Progenitor cell of endocrine pancreas (in vitro differentiated cells): ENCODE measurements around the gene WIZ. TPM values are rescaled to one million over a fixed set of nuclear protein-coding genes. Genes with fewer than 3 reads are reported as not detected.

Experiments used
- DNase-seq: peaks from one replicate; pipeline ENCODE4 v3.0.0; 2021; ENCODE audit warnings: low spot score; ENCODE audit not compliant: unreplicated experiment
- H3K27ac Mint-ChIP-seq: 2 replicates; pipeline ENCODE4 v1.8.0; 2021; ENCODE audit warnings: mild to moderate bottlenecking, moderate library complexity, mixed read lengths
- H3K27me3 Mint-ChIP-seq: 2 replicates; pipeline ENCODE4 v1.8.0; 2021; ENCODE audit warnings: mixed read lengths
- H3K36me3 Mint-ChIP-seq: 2 replicates; pipeline ENCODE4 v1.8.0; 2022; ENCODE audit warnings: mixed read lengths; ENCODE audit not compliant: insufficient read depth
- H3K4me1 Mint-ChIP-seq: 2 replicates; pipeline ENCODE4 v1.8.0; 2021; ENCODE audit warnings: low read depth, mixed read lengths
- H3K4me3 Mint-ChIP-seq: 2 replicates; pipeline ENCODE4 v1.8.0; 2021; ENCODE audit warnings: low read depth, mild to moderate bottlenecking, moderate library complexity, mixed read lengths
- H3K9me3 Mint-ChIP-seq: 2 replicates; pipeline ENCODE4 v1.8.0; 2021; ENCODE audit warnings: low read depth, mixed read lengths
- total RNA-seq: library from RNA; stranded (reverse); gene quantifications from 2 replicates; pipeline ENCODE4 v1.2.1, GENCODE V29; 2021
- TF ChIP-seq, protein P1 (sequence below): fragments of 200-600 bp; sonication (generic); IDR thresholded peaks from one replicate; pipeline ENCODE4 v1.5.0; 2021; ENCODE audit warnings: antibody characterized with exemption, mild to moderate bottlenecking; ENCODE audit not compliant: unreplicated experiment

WIZ gene
- total RNA-seq, 1 donor from 2014 or later = 61.6 TPM

DNA sequence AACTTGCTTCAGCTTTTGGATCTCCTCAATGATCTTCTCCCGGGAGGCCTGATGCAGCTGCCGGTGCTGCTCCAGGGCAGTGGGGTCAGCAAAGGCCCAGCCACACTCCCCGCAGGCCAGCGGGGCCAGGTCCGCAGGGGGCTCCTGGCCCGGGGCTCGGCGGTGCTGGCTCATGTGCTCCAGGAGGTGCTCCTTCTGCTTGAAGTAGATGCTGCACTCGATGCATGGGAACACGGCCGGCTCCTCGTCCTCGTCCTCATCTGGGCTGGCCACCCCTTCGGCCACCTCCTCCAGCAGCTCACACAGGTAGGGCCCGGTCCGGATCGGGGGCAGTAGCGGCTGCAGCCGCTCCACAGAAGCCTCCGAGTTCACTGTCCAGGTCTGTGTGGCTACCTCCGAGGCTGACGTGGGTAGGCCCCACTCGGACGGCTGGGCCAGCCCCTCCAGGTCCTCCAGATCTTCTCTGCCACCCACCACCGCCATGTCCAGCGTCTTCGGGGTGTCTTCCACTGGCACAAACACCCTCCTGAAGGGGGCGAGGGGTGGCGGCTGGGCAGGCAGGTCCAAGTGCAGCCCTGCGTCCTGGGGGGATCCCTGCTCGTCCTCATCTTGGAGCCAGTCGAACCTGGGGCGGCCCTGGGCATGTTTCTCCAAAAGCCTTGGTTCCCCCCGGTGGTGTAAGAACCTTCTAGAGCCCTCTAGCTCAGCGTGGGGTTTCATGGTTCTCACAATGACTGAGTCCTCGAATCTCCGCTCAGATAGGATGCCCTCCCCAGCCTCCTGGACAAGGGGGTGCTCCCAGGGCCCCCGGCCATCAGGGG is 9.7 kb downstream of the WIZ start:
- Mint-ChIP-seq H3K4me3 (no peak overlapping the region), H3K27me3 (no peaks in the 10 kb centered on the region), H3K4me1 (no peaks in the 10 kb centered on the region), H3K27ac (no peak overlapping the region), H3K9me3 (no peaks in the 10 kb centered on the region), H3K36me3 (peaks cover 3% of the 10 kb centered on the region)
- no peak for DNase-seq
- TF ChIP-seq, protein P1, sequence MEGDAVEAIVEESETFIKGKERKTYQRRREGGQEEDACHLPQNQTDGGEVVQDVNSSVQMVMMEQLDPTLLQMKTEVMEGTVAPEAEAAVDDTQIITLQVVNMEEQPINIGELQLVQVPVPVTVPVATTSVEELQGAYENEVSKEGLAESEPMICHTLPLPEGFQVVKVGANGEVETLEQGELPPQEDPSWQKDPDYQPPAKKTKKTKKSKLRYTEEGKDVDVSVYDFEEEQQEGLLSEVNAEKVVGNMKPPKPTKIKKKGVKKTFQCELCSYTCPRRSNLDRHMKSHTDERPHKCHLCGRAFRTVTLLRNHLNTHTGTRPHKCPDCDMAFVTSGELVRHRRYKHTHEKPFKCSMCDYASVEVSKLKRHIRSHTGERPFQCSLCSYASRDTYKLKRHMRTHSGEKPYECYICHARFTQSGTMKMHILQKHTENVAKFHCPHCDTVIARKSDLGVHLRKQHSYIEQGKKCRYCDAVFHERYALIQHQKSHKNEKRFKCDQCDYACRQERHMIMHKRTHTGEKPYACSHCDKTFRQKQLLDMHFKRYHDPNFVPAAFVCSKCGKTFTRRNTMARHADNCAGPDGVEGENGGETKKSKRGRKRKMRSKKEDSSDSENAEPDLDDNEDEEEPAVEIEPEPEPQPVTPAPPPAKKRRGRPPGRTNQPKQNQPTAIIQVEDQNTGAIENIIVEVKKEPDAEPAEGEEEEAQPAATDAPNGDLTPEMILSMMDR = no peak

DNA sequence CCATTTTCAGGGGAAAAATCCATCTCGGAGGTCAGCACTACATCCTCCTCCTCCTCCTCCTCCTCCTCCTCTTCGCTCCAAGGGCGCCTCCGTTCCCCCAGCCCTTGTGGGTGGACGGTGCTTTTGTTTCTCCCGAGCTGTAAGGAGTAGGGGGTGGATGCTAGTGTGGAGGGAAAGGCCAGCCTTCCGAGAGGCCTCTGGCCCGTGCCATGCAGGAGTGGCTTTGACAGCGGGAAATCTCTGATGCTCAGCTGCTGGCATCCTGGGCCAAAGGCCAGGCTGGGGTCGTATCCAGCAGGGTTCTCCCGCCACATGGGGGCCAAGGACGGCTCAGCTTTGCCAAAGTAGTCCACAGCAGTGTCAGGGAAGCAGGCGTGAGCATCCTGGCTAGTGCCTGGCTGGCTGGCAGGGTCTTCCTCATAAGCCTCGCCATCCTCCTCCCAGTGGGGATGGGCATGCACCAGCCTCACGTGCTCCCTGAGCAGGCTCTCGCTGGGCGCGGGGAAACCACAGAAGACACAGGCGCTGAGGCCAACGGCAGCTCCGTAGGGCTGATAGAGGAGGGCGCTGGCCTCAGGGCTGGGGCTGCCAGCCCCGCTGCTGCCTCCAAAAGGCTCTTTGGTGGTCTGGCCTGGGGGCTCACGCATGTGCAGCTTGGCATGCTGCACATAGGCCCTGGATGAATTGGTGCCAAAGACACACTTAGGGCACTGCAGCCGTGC is 10.5 kb downstream of the WIZ start:
- no peaks in the 10 kb centered on the region for H3K9me3 Mint-ChIP-seq
- peaks cover 3% of the 10 kb centered on the region for H3K36me3 Mint-ChIP-seq
- H3K27ac Mint-ChIP-seq = no peak overlapping the region
- TF ChIP-seq, protein P1 = no peak
- no peak overlapping the region for H3K4me3 Mint-ChIP-seq
- no peaks in the 10 kb centered on the region for H3K27me3 Mint-ChIP-seq
- no peak for DNase-seq
- no peaks in the 10 kb centered on the region for H3K4me1 Mint-ChIP-seq

DNA sequence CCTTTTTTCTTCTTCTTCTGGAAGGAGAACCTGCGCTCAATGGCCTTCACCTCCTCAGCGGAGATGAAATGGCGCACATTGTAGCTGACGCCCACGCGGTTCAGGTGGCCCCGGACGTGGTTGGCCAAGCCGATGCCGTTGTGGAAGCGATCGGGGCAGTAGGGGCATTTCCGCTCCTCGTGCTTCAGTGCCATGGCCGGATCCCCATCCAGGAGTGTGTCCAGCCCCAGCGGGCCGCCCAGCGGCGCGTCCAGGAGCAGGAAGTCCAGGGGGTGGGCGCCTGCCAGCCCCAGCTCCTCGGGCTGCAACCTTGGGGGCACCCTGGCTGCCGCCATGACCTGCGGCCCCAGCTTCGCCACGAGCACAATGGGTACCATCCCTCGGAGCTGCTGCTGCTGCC is 11.2 kb downstream of the WIZ start:
- Mint-ChIP-seq H3K4me3 (no peak overlapping the region), H3K9me3 (no peaks in the 10 kb centered on the region), H3K27me3 (no peaks in the 10 kb centered on the region), H3K27ac (no peak overlapping the region), H3K36me3 (peaks cover 3% of the 10 kb centered on the region), H3K4me1 (no peaks in the 10 kb centered on the region)
- TF ChIP-seq, protein P1 = no peak
- DNase-seq = no peak

DNA sequence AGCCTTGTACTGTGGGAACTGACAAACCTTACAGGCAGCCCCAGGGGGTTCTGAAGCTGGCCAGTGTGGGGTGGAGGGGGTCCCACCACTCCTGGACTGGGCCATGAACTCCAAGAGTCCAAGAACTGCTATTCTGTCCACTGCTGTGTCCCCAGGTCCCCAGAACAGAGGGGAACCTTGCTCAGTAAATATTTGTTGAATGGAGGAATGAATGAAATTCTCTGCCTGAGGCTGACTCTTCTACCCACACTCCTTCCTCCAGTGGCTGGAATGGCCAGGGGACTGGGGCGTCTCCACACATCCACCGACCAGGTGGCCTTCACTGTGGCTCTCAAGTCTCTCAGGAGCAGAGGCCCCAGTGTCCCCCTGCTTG is 11.6 kb downstream of the WIZ start:
- H3K4me1 Mint-ChIP-seq = peaks cover 4% of the 10 kb centered on the region
- no peak overlapping the region for H3K27ac Mint-ChIP-seq
- DNase-seq = no peak
- no peaks in the 10 kb centered on the region for H3K27me3 Mint-ChIP-seq
- H3K9me3 Mint-ChIP-seq = no peaks in the 10 kb centered on the region
- H3K36me3 Mint-ChIP-seq = peaks cover 3% of the 10 kb centered on the region
- H3K4me3 Mint-ChIP-seq = no peak overlapping the region
- TF ChIP-seq, protein P1 = no peak

DNA sequence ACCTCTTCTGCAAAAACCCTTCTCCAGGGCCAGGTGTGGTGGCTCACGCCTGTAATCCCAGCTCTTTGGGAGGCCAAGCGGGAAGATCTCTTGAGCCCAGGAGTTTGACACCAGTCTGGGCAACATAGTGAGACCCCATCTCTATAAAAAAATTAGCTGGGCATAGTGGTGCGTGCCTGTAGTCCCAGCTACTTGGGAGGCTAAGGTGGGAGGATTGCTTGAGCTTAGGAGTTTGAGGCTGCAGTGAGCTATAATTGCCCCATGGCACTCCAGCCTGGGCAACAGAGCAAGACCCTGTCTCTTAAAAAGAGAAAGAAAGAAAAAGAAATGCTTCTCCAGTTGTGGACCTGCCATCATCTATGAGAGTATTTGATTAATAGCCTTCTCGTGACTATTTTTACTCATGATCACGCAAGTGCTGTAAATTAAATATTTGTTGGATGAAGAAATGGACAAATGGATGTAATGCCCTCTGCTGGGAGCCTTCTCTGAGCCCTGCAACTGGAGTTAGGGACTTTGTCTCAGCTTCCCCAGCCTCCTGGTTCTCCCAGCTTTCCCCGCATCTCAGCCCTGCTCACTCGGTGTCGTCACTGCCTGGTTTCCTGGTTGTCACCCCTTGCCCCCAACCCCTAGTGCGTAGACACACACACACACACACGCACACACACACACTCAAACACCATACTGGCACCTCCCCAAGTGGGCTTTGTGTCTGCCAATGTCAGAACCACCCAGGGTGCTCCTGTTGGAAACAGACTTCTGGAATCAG is 12.2 kb downstream of the WIZ start:
- TF ChIP-seq, protein P1 = no peak

More for the DNA sequence above, 12.2 kb downstream of the WIZ start:
- peaks cover 6% of the 10 kb centered on the region for H3K4me1 Mint-ChIP-seq
- peaks cover 3% of the 10 kb centered on the region for H3K36me3 Mint-ChIP-seq
- H3K27ac Mint-ChIP-seq = no peak overlapping the region
- no peaks in the 10 kb centered on the region for H3K9me3 Mint-ChIP-seq
- no peak overlapping the region for H3K4me3 Mint-ChIP-seq
- no peaks in the 10 kb centered on the region for H3K27me3 Mint-ChIP-seq
- no peak for DNase-seq
